AG08395 (cell line): Measurements from ENCODE around the gene MBP.
A peak's percentile ranks its signal among the peaks of the same experiment; 100 is the strongest.

Source experiments
- DNase-seq: peaks from one replicate; pipeline ENCODE4 v3.0.0; 2012; ENCODE audit warnings: mixed read lengths, low spot score

The MBP gene

DNA sequence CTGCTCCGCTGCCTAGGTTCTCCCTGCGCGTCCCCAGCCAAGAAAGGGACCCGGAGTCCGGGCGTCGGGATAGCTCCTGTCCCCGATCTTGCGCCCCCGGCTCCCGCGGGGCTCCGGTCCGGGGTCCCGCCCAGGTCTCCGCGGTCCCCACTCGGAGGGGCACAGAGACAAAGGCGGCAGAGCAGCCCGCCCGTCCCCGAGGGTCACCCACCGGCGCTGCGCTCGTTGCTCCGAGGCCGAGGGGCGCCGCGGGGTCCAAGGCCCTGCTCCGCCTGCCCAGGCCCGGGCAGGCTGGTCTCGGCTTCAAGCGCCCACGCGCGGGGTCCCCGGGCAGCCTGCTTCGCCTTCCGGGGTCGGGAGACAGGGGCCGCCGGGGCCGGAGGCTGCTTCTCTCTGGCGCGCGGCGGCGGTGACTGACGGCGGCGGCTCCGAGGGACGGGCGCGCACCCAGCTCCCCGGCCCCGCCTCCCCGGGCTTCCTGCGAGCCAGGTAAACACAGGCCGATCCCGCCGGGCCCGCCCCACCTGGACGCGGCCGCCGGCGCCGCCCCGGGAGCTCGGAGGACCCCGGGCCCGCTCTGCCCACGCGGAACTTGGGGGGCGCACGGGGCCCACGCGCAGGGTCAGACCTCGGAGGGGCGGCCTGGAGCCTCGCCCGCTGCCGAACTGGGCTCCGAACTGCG, at the start of gene MBP:
MBP (minus strand) TSS at position 415 of the 682 bp plus-strand sequence. CDS start 27,522 bp downstream, outside the sequence.
- no peak for DNase-seq

DNA sequence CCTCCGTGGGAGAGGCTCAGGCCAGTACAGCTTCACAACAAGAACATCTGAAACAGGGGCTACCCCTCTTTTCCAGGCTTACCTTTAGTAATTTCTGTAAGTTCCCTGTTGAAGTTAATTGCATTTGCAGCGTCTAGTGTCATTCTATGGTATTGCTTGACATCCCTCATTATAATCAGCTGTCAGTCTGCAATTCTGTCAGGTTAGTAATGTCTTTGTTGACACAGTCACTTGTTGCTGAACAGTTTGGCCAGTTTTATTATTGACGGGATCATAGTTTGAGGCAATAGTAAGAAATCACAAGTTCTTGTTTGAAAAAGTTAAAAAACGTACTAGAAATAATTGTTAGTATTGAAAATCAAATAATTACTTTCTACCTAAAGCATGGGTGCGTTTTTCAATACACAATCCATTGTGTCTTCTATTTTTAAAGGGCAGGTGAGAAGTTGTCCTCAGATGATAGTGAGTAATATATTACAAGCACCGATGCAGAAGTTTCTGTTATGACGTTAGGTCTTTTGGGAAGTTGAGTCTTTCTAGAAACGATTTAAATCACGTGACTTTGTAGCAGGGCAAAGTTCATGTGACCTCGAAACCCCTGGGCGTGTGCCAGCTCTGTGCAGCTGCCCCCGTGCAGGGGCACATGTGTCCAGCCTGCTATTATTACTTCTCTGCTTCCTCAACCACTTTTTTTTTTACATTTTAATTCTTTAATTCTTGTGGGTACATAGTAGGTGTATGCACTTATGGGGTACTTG, 49.5 kb upstream of the MBP start:
- DNase-seq, result no peak

DNA sequence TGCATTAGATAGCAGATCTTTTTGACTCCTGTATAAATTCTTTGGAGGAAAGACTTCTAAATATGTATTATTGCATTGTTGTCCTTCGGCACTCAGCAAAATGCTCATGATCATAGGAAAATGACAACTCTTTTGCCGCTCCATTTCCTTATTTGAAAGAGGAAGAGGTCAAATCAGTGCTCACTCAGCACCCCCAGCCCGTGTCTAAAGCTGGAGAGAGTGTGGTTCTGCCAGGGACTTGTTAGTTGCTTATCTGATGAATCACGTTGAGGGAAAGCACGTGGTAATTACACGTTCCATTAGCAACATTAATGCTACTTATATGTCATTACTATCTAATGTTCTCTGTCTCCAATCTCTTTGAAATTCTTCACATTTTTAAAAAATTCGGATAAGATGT, 46.0 kb upstream of the MBP start:
- no peak for DNase-seq

DNA sequence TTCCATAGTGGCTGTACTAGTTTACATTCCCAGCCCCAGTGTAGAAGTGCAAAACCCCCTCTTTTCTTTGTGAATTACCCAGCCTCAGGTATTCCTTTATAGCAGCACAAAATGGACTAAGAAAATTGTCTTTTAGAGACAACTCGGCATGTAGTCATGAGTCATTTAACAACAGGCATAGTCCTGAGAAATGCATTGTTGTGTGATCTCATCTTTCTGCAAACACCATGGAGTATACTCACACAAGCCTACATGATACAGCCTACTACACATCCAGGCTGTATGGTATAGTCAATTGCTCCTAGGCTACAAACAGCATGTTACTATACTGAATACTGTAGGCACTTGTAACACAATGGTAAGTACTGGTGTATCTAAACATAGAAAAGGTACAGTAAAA, 44.4 kb upstream of the MBP start:
- DNase-seq, result no peak

DNA sequence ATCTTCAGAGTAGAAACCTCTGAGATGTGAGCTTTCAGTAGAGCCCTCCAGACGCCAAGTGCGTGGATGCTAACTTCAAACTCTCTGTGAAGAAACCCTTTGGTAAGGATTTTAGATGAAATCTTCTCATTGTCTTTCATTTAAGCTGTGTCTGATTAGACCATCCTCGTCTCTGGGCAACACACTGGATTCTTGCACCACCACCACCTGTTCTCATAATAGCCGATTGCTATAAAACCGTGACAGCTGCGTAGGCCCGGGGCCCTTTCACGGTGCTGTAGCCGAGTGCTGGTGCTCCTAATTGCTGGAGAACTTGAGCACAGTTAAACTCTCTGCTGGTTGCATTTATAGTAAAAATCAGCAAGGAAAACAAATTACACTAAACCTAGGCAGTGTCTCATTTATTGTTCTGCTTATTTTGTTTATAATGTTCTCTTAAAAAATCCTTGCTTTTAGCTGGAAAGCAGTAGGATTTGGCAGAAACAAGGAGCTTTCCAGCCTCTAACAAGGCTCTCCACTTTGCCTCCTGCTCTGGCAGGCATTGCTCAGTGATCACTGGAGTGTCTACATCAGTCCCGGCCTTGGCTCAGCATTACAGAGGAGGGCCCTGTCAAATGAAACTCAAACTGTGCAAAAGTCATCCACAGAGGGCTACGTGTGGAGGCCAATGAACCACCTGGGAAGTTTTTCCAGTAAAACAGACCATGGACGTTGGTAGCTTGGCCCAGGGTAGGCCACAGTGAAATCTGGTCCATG, 40.9 kb upstream of the MBP start:
- no peak for DNase-seq

DNA sequence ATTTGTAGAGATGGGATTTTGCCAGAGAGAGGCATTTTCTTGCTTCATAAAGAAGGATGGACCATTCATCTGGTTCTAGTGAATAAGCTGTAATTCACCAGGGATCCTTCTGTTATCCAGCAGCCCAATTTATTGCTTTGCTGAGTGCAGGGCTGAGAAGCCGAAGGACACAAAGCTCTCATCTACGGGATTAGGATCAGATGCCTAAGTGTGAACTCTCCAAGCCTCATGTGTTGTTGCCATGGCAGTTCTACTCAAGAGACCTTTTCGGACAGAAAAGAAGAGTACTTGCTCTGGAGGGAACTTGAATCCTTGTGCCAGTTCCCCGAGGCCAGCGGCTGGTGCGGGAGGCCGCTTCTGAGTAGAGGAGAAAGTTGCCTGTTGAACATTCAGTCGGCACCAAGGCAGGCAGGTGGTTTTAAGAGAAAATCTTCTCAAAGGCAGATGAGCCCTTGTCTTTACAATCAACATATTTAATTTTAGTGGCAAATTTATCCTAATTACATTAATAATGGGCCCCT, 38.4 kb upstream of the MBP start:
- DNase-seq, result no peak

DNA sequence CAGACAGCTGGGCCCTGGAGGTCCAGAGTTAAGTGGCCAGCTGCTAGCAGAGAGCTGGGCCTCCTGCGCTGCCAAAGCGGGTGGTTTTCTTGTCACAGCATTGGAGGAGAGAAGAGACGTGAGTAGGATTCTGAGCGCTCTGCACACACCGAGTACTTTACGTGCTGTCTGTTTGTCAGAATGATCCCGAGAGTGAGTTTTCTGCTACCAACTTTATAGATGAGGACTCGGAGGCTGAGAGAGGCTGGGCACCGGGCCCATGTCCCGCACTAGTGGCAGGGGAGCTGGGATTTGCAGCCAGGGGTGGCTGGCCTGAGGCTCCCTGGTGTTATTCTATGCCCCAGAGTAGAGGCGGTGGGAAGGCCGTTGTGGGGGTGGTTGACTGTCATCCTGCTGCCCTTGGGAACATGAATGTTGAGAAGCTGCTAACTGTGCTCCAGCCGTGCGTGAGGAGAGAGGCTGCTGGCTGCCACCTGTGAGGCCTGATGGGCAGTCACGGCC, 36.3 kb upstream of the MBP start:
- DNase-seq, result no peak

DNA sequence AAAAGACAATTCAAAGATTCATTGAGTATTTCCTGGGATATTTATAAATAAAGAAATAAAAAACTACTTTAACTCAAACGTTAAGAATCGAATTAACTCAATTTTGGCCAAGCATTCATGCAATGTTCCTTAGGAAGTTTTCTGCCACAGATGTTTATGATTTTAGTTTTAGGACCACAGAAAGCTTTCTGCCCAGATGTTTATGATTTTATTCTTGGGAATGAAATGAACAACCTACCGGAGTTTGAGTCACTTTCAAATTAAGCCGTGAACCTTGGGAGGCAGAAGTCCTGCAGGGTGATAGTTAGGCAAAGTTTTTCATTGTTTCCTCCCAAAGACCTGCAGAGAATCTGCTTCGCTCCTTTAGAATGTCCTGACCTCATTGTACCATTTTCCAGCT, 34.7 kb upstream of the MBP start:
- DNase-seq, result peak; percentile 69

DNA sequence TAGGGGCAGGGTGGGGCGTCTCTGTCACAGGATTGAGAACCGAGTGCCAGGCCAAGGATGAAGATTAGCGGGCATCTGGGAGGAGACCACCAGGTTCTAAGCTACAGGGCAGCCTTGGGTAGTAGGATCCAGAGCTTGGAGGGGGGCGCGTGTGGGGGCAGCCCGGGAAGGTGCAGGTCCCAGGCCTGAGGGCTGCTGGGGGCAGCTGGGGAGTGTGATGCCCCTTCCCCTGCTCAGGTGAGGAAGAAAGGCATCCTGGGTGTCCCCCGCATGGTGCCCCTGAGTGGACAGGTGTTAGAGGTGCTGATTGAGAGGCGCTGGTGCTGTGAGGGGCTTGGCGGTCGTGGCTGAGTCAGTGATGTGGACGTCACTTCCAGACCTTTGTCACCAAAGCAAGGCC, 33.9 kb upstream of the MBP start:
- DNase-seq, result no peak

DNA sequence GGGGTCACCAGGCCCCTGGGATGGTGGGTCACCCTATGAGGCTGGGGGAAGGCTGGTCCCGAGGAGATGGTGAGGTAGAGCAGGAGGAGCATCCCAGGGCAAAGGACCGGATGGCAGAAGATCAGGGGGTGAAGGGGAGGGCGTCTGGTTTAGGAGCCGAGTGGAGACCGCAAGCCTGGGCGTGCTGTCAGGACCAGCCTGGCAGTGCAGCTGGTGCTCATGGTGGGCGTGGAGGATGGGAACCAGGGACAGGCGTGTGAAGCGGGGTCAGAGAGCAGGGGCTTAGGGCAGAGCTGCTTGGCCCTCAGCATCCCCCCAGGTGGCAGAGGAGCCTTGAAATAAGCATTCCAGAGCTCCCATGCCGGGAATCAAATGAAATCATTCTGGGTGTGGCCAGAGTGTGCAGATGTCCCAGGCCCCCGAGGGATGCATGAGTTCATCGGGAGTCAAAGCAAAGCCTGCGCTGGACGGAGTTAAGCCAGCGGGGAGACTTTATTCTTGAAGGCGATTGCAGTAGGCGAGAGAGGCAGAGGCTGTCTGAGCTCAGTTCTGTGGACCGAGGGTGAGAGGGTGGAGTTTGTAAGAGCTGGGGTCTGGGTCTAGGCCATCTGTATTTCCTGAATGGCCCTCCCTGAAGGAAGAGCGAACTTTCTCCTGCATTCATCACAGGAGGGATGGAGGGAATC, 33.1 kb upstream of the MBP start:
- peak; percentile 87 for DNase-seq

DNA sequence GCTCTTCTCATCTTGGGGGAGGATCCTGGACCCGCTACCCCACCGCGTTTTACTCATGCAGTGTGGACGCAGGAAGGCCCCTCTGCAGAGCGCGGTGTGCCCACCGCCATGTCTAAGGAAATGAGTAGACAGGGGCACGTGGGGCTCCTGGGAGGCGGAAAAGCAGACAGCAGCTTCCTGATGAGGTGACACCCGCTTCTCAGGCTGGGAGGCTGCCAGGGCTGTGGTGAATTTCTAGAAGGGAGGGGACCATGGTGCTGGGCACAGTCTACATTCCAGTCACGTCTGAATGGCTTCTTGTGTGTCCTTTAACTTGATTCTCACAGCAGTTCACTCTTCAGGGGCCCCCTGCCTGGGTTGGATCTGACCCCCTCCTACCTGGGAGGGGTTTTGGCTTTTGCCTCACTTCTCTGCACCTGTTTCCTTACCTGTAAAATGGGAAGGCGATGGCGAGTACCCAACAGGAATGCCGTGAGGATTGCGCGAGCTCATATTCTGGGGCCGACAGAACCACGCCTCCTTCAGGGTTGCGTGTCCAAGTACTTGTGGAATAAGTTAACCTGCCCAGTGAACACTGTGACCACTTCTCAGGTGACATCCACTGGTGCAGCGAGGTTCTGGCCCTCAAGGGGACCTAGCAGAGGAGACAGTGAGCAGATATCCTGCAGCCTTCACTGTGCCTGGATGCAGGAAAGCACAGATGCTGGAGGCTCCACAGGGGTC, 32.3 kb upstream of the MBP start:
- no peak for DNase-seq

DNA sequence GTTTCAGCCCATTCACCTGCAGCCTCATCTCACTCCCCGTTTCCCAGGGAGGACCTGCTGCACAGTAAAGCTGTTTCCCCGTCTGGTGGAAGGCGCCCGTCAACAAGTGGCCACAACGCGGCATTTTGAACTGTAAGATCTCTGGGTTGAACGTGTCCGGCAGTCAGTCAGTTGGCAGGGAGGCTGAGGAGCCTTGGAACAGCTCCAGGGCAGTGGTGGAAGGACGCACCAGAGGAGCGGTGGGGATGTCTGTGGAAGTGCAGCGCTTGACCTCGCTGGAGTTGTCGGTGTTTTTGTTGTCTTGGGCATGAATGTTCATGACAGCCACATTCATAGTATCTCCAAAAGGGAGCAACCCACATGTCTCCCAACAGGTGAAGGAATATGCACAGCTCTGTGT, 31.4 kb upstream of the MBP start:
- DNase-seq, result no peak

DNA sequence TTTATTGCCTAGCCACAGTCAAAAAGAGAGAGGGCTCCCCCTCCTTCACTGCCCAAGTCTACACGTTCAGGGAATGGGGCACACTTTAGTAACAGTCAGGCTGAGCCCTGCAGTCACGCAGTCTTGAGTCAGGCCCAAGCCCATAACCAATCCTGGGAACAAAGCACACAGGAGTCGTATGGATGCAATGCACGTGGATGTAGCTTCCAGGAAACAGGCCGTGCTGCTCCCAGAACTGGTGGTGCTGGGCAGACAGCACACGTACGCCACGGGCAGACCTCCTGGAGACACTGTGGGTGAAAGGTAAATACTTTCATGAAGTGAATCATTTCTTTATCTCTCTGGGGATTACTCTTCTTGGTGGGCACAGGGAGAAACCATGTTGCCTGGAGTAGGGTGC, 30.0 kb upstream of the MBP start:
- no peak for DNase-seq

DNA sequence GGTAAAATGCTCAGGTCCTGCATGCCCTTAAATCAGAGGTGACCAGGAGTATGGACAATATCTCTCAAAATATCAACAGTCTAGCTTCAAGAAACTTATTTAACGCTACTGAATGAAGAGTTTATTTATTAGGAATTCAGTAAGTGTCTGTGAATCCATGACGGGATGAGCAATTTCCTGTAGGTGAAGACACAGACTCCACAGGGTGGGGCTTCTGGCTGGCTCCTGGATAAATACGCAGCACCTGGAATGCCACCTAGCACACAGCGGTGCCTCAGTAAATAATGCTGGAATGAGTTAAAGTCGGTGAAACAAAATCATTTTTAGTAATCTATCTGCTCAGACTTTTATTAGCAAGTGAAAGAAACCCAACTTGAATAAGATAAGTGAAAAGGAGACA, 29.4 kb upstream of the MBP start:
- no peak for DNase-seq

DNA sequence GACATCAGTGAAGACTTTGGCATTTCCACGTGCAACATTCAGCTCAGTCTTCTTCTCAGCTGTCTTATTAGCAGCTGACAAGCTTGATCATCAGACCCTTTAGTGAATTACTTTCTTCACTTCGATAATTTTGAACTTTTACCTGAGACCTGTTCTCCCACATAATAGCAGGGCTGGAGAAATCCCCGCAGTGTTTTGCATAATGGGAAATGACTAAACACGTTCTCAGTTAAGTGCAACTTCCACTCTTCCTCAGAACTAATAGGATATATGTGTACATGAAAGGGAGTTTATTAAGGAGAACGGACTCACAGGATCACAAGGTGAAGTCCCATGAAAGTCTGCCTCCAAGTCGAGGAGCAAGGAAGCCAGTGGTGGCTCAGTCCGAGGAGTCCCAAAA, 28.8 kb upstream of the MBP start:
- DNase-seq, result no peak

DNA sequence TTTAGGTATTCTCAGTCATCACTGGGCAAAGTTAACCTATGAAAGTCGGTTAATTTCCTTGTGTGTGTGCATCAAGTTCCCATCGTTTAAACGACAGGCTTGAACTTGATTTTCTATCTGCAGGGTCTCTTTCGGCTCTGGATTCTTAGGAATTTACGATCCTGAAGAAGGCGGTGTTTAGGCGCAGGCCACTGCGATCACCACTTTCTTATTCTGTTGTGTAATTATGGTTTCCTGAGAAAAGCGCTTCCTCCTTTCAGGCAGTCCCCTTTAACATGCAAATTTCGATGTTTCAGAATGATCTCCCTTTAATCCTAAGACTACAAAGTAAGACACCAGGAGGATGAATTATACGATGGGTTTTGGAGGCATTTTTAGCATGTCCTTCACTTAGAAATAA, 27.9 kb upstream of the MBP start:
- no peak for DNase-seq

DNA sequence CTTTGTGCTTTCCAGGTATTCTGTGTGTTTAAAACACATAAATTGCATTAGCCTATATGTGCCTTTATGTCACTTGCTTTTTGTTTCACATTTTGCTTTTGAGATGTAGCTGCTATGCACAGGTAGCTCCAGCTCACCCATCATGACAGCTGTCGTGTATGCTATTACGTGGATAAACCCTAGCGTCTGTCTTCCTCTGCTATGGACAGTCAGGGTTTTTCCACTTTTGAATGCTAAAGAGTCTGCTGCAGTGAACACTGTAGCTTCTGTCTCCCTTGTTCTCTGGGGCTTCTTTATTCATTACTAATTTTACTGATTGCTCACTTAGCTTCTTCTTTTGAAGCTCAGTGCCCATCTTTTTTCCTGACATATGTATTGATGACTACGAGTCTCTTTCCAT, 24.7 kb upstream of the MBP start:
- no peak for DNase-seq

DNA sequence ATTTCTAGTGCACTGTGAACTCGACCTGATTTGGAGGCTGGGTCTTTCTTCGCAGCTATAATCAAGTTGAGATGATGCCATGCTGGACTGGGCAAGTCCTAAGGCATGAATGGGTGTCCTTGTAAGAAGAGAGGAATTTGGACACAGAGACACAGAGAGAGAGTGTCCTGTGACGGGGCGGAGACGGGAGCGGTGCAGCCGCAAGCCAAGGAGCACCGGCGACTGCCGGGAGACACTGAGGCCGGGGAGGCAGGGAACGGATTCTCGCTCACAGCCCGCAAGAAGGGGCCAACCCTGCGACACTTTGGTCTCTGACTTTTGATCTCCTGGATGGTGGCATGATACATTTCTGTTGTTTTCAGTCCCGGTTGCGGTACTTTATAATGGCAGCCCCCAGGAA, 22.4 kb upstream of the MBP start:
- DNase-seq, result no peak

DNA sequence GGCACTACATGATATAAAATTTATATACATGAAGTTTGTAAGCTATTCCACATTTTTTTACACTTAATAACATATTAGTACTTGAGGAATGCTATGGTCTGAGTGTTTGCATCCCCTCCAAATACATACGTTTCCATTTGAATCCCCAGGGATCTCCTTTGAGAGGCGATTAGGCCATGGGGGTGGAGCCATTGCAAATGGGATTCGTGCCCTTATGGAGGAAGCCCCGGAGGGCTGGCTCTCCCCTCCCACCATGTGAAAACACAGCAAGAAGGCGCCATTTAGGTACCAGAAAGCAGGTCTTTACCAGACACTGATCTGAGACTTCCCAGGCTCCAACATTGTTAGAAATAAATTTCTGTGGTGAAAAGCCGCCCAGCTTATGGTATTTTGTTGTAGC, 20.8 kb upstream of the MBP start:
- DNase-seq, result no peak

DNA sequence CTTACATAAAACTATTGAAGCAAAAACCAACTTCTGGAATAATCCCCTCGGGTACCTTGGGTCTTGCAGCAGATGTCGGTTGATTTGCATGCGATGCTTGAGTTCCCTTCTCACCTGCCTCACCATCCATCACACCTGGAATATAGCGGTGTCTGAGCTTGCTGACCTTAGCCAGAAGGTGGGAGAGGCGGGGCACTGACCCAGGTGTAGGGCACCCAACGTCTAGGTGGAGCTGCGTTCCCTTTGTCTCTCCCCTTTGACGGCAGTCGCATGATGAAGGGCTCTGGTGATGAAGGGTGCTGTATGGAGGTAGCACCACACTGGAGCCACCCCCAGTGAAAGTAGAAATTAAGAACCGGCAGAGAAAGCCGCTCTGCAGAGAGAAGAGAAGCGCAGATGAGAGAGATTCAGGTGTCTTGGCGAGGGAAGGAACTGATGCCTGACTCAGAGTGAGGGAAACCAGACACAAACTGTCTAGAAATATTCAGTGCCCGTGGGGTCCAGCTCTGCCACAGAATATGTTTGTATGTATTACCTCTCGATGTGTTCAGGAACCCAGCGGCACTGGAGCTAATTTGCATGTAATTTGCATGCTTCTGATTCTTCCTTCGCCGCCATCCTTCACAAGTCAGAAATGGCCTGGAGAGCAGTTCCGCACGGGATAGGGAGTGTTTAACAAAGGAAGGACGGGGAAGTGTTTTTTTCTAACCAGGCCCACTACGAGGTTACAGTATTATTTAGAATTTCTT, 19.4 kb upstream of the MBP start:
- DNase-seq, result no peak
